Cardiac fibroblast (primary cell): Measurements from ENCODE around the gene ARMC6.

Experiments
- DNase-seq, 2 donors: peaks; one replicate each; pipeline versions ENCODE4 v3.0.0 to v3.0.0-alpha.2; 2010; ENCODE audit warnings: low read depth in 2 of 2
- H3K4me3 ChIP-seq, 2 donors: replicated peaks in 1 of 2; 1 replicate in 1 of 2; 2 replicates in 1 of 2; pipeline ENCODE4 v1.5.1; 2011; ENCODE audit warnings: low read depth in 2 of 2, low read length in 2 of 2, mild to moderate bottlenecking in 2 of 2, moderate library complexity in 1 of 2
- TF ChIP-seq, protein P1 (sequence below): IDR thresholded peaks from one replicate; pipeline ENCODE4 v1.5.1; 2011; ENCODE audit warnings: low read depth, mild to moderate bottlenecking, low read length, inconsistent platforms

ARMC6 gene

DNA sequence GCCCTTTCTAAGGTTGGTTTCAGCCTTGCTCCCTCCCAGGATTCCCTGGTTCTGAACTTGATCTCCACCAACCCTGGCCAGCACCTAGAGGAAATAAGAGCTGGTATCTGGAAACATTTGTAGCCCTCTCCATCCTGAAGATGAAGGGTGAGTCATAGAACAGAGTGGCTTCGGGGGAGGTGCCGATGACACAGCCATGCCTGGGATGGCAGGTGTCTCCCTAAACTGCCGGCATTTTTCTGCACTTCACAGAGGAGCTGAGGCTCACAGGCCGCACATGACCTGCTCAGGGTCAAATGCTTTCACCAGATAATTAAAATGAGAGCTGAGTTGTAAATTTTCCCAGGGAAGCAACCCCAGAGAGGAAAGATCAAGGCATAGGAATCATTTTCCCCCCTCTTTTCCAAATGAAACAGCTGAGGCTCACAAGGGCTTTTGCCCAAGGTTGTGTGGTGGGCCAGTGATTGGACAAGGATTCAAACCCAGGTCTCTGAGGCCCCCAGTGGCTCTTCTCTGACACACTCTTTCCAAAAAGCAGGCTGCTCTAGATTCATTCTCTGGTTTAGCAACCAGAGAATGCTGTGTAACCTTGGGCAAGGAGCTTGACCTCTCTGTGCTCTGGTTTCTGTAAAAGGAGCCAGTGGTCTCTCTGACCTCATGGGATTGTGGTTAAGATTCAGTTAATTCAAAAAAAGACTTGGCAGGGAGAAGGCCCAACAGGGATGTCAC, 29.2 kb downstream of the ARMC6 start:
- H3K4me3 ChIP-seq, result peak overlapping the region in 1 of 2 donors; percentile 50
- TF ChIP-seq, protein P1, sequence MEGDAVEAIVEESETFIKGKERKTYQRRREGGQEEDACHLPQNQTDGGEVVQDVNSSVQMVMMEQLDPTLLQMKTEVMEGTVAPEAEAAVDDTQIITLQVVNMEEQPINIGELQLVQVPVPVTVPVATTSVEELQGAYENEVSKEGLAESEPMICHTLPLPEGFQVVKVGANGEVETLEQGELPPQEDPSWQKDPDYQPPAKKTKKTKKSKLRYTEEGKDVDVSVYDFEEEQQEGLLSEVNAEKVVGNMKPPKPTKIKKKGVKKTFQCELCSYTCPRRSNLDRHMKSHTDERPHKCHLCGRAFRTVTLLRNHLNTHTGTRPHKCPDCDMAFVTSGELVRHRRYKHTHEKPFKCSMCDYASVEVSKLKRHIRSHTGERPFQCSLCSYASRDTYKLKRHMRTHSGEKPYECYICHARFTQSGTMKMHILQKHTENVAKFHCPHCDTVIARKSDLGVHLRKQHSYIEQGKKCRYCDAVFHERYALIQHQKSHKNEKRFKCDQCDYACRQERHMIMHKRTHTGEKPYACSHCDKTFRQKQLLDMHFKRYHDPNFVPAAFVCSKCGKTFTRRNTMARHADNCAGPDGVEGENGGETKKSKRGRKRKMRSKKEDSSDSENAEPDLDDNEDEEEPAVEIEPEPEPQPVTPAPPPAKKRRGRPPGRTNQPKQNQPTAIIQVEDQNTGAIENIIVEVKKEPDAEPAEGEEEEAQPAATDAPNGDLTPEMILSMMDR, result no peak

GRCh38 chr19:19063183-19064097, 30.0 kb downstream of the ARMC6 start, which contains the start of gene SLC25A42:
Gene SLC25A42 (plus strand): TSS chr19:19063994. CDS start chr19:19096125, 32,131 bp downstream.
- TF ChIP-seq, protein P1, result no peak
- peak within 1 kb of the TSS; percentile 76 to 85 for H3K4me3 ChIP-seq
- DNase-seq, result peak; percentile 100

More for the DNA sequence above, 29.2 kb downstream of the ARMC6 start:
- DNase-seq, result peak in 1 of 2 donors; percentile 45

DNA sequence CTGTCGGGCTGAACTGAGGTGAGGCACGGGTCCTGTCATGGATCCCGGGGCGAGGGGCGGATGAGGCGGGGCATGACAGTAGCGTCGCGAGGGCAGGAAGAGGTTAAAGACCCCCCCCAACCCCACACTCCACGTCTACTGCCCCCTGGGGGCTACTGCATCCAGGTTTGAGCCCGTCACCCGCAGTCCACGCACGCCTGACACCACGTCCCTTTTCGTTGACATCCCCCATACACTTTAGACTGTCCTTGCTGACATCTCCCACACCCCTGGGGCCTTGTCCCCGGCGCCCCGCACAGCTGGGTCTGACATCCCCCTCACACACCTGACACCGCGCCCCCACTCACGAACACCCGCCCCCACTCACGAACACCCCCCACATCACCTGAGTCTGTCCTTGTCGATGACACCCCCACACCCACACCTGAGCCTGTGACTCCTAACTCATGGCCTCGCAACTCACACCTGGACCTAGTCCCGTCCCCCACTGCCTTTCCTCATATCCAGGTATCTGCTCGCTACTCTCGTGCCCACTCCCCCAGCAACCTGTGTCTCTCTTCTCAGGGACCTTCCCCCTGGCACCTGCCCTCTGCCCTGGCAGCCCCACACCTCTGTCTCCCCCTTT, 30.8 kb downstream of the ARMC6 start:
- TF ChIP-seq, protein P1, result peak; percentile 8
- peak overlapping the region; percentile 76 to 85 for H3K4me3 ChIP-seq
- DNase-seq, result no peak

DNA sequence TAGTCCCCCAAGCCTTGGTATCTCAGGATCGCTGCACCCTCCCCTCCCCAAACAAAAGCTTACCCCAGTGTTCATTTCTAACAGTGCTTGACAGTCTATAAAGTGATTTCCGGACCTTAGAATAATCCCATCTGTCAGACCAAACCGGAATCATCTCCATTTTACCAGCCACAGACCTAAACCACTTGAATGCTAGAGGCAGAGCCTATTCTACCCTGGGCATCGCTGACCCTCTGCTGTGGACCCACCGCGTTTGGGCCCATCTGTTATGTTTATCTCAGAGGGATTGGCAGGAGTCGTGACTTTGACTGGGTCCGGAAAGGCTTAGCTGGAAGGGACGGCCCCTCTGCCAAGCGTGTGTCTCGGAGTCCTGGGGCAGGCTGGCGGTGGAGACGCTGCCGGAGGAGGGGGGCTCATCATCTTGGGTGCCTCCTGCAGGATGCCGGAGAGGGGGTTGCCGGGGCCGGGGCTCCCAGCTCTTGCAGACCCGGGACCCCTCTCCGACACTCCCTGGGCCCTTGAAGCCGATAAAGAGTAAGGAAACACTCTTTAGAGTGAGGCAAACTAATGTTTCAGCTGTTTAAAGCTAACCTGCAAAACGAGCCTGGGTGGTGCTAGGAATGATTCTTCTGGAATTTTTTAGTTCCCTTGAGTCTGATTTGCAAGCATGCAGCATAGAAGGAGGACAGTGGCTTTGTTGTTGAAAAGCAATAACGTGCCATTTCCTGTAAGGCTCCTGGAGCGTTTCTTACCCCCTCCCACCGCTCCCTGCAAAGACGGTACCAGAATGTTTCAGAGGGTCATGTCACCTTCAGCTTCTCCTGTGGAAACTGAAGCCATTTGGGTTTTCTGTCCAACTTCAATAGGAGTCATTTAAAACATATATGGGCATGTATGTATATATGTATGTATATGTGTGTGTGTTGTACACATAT, 31.7 kb downstream of the ARMC6 start:
- H3K4me3 ChIP-seq, result peak overlapping the region; percentile 76 to 85
- DNase-seq, result no peak
- TF ChIP-seq, protein P1, result no peak

- peak in 1 of 2 donors; percentile 34 for DNase-seq
- H3K4me3 ChIP-seq, result no peak overlapping the region
- TF ChIP-seq, protein P1, result no peak
Observed at GRCh38 chr19:19067276-19068072, 34.1 kb downstream of the ARMC6 start.
